Endothelial cell of umbilical vein (primary cell): ENCODE measurements around the gene CLSTN1. TPM values are rescaled to one million over a fixed set of nuclear protein-coding genes. Genes with fewer than 3 reads are reported as not detected.
A peak's percentile ranks its signal among the peaks of the same experiment; 100 is the strongest.

Experiments used
- BruUV-seq: library from RNA; stranded (reverse); fragments of 400-500 nt; replicated peaks from 2 replicates; lab custom pipeline; 2021; lab: Mats Ljungman, UMichigan
- CTCF ChIA-PET: fragments of 300-600, 350-600 bp; sonication (Branson Sonifier 250); formaldehyde crosslinking; loops from one replicate; lab custom pipeline; 2021; ENCODE audit warnings: antibody characterized with exemption, inconsistent platforms; lab: Charles Lee
- POLR2A ChIA-PET: fragments of 300-600, 350-600 bp; sonication (Branson Sonifier 250); formaldehyde crosslinking; loops from one replicate; lab custom pipeline; 2021; ENCODE audit warnings: antibody characterized with exemption, inconsistent platforms; lab: Charles Lee
- DNase-seq: peaks from one replicate; pipeline ENCODE4 v3.0.0-alpha.2; 2011; ENCODE audit warnings: low read depth, low spot score
- FAIRE-seq: peaks from 2 replicates; lab custom pipeline; 2011; peaks lifted over from hg19 to GRCh38; lab: Jason Lieb, UNC
- H2AFZ ChIP-seq: 2 replicates; pipeline ENCODE4 v1.6.0; 2012; ENCODE audit warnings: low read depth, low read length, control low read depth, inconsistent platforms
- H3K27ac ChIP-seq: 2 replicates; pipeline ENCODE4 v1.5.1; 2011; ENCODE audit warnings: low read depth, mild to moderate bottlenecking, control low read depth, low read length, moderate library complexity; ENCODE audit not compliant: insufficient read depth
- H3K27me3 ChIP-seq, 2 experiments: 2 replicates each; pipeline versions ENCODE4 v1.6.0 to v1.6.1; 2011; ENCODE audit warnings: low read length in 2 of 2, mixed read lengths in 1 of 2; ENCODE audit not compliant: control insufficient read depth in 2 of 2, insufficient read depth in 2 of 2
- H3K36me3 ChIP-seq, 2 experiments: 2 replicates in 1 of 2; 3 replicates in 1 of 2; pipeline ENCODE4 v1.5.1; 2011; ENCODE audit warnings: low read length in 2 of 2, mild to moderate bottlenecking in 1 of 2, moderate library complexity in 1 of 2; ENCODE audit not compliant: control insufficient read depth in 2 of 2, insufficient read depth in 2 of 2; ENCODE audit errors: extremely low read depth in 1 of 2
- H3K4me1 ChIP-seq: 3 replicates; pipeline ENCODE4 v1.5.1; 2011; ENCODE audit warnings: mild to moderate bottlenecking, low read length; ENCODE audit not compliant: control insufficient read depth, insufficient read depth; ENCODE audit errors: extremely low read depth
- H3K4me2 ChIP-seq: 2 replicates; pipeline ENCODE4 v1.6.1; 2011; ENCODE audit warnings: low read length, control low read depth, mixed read lengths; ENCODE audit not compliant: insufficient read depth
- H3K4me3 ChIP-seq, 3 experiments: fragments of 200-600 bp in 1 of 3; sonication (generic), shearing (Covaris generic) in 1 of 3; replicated peaks in 1 of 3; 2 replicates each; pipeline ENCODE4 v1.5.1; 2011 to 2016; ENCODE audit warnings: control low read depth in 3 of 3, low read length in 3 of 3, mild to moderate bottlenecking in 2 of 3, inconsistent platforms in 1 of 3, low read depth in 1 of 3, moderate library complexity in 1 of 3; ENCODE audit not compliant: insufficient read depth in 1 of 3
- H3K79me2 ChIP-seq: 2 replicates; pipeline ENCODE4 v1.6.0; 2012; ENCODE audit warnings: low read length, inconsistent platforms; ENCODE audit not compliant: control insufficient read depth, insufficient read depth
- H3K9ac ChIP-seq: replicated peaks from 2 replicates; pipeline ENCODE3; 2011; ENCODE audit warnings: low read length, control low read depth; ENCODE audit not compliant: insufficient read depth; ENCODE audit errors: extremely low read depth
- H3K9me1 ChIP-seq: replicated peaks from 3 replicates; pipeline ENCODE4 v1.6.0; 2011; ENCODE audit warnings: mild to moderate bottlenecking, low read length; ENCODE audit not compliant: control insufficient read depth, insufficient read depth; ENCODE audit errors: extremely low read depth
- H3K9me3 ChIP-seq: replicated peaks from 2 replicates; pipeline ENCODE4 v1.5.1; 2012; ENCODE audit warnings: low read length, inconsistent platforms; ENCODE audit not compliant: control insufficient read depth, insufficient read depth
- H4K20me1 ChIP-seq: replicated peaks from 2 replicates; pipeline ENCODE3; 2011; ENCODE audit warnings: mild to moderate bottlenecking, low read length; ENCODE audit not compliant: control insufficient read depth, insufficient read depth; ENCODE audit errors: extremely low read depth
- EZH2 ChIP-seq: IDR thresholded peaks from 2 replicates; pipeline ENCODE4 v1.6.1; 2012; ENCODE audit warnings: borderline replicate concordance, low read depth, mild to moderate bottlenecking, moderate library complexity, low read length, inconsistent platforms; ENCODE audit not compliant: severe bottlenecking
- FOS ChIP-seq: IDR thresholded peaks from 2 replicates; pipeline ENCODE4 v1.6.1; 2011; ENCODE audit warnings: mild to moderate bottlenecking, low read length, moderate library complexity, borderline replicate concordance; ENCODE audit not compliant: insufficient read depth
- GATA2 ChIP-seq: IDR thresholded peaks from 2 replicates; pipeline ENCODE4 v1.7.0; 2011; ENCODE audit warnings: low read depth, mild to moderate bottlenecking, moderate library complexity, mixed read lengths, low read length; ENCODE audit not compliant: insufficient read length, insufficient read depth
- JUN ChIP-seq: IDR thresholded peaks from 2 replicates; pipeline ENCODE4 v1.6.1; 2011; ENCODE audit warnings: borderline replicate concordance, low read depth; ENCODE audit not compliant: insufficient read length, insufficient read depth
- MYC ChIP-seq: IDR thresholded peaks from one replicate; pipeline ENCODE4 v1.6.1; 2011; ENCODE audit warnings: mild to moderate bottlenecking, low read depth, low read length
- POLR2A ChIP-seq: IDR thresholded peaks from 2 replicates; pipeline ENCODE4 v1.6.1; 2012; ENCODE audit warnings: low read depth, mild to moderate bottlenecking, control low read depth, low read length
- POLR2AphosphoS5 ChIP-seq: IDR thresholded peaks from 2 replicates; pipeline ENCODE4 v1.6.1; 2012; ENCODE audit warnings: low read depth, mild to moderate bottlenecking, control low read depth, low read length, moderate library complexity; ENCODE audit not compliant: insufficient read depth
- dilution Hi-C: fragments of 300-500 bp; cut with MboI; formaldehyde crosslinking; loops from one replicate; pipeline ENCODE4 v1.15.0; 2019; ENCODE audit warnings: low sequenced_read_pairs; ENCODE audit not compliant: extremely low pct_ligation_motif_present
- intact Hi-C: fragments of 100-400 bp; cut with micrococcal nuclease; formaldehyde crosslinking; loops from one replicate; pipeline ENCODE4 v1.10.0; 2022
- polyA plus RNA-seq, 4 experiments: library from polyadenylated mRNA; depleted of rRNA in 3 of 4; stranded (reverse) in 3 of 4; unstranded in 1 of 4; fragments of >200 nt; gene quantifications; 2 replicates each; pipeline versions ENCODE4 v1.2.1 to v1.2.3, GENCODE V29; 2011 to 2012; ENCODE audit warnings: missing spikeins in 1 of 4
- total RNA-seq: library from RNA; stranded (reverse); gene quantifications from 2 replicates; pipeline ENCODE4 v1.2.3, GENCODE V29; 2021
- TF ChIP-seq, protein P1 (sequence below): IDR thresholded peaks from 2 replicates; pipeline ENCODE4 v1.6.1; 2011; ENCODE audit not compliant: insufficient read depth, insufficient read length
- TF ChIP-seq, protein P2 (sequence below), 2 donors: IDR thresholded peaks; 1 replicate in 1 of 2; 2 replicates in 1 of 2; pipeline ENCODE4 v1.5.1; 2011; ENCODE audit warnings: low read length in 2 of 2, mild to moderate bottlenecking in 2 of 2, moderate library complexity in 2 of 2, control low read depth in 1 of 2, inconsistent platforms in 1 of 2, low read depth in 1 of 2; ENCODE audit not compliant: insufficient read depth in 1 of 2; ENCODE audit errors: extremely low read depth in 1 of 2

Gene CLSTN1
- total and polyA plus RNA-seq, 2 donors (not counting 3 experiments of a cell fraction or from before 2014, with no cell fraction given): 49.1 to 130 TPM

DNA sequence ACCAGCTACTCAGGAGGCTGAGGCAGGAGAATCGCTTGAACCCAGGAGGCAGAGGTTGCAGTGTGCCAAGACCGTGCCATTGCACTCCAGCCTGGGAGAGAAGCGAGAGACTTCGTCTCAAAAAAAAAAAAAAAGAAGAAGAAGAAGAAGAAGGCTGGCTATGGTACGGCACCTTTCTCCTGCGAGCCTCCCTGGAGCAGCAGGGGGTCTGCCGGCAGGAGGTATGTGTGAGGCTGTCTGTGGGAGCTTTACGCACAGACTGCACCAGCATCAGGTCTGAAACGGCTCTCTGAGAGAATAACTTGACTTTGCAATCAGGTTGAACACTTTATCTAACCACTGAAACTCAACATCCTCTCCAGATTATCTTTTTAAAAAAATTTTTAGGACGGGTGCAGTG is 44.9 kb downstream of the CLSTN1 start:
- Histone ChIP-seq H4K20me1 (no peaks in the 10 kb centered on the region), H3K9me3 (no peaks in the 10 kb centered on the region), H3K4me3 (no peak overlapping the region), H2AFZ (no peak overlapping the region), H3K27me3 (no peaks in the 10 kb centered on the region), H3K9me1 (no peaks in the 10 kb centered on the region), H3K9ac (no peak overlapping the region), H3K4me1 (peaks cover 4% of the 10 kb centered on the region), H3K79me2 (peaks cover 18% of the 10 kb centered on the region), H3K36me3 (no peaks in the 10 kb centered on the region), H3K27ac (no peak overlapping the region), H3K4me2 (no peak overlapping the region)
- DNase-seq: no peak
- intact Hi-C loops (no loop called here), dilution Hi-C loops (no loop called here)
- no TSS peak for BruUV-seq
- CTCF ChIA-PET: no interaction called here
- TF ChIP-seq, protein P1, sequence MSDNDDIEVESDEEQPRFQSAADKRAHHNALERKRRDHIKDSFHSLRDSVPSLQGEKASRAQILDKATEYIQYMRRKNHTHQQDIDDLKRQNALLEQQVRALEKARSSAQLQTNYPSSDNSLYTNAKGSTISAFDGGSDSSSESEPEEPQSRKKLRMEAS: no peak
- no peak for TF ChIP-seq JUN
- no peak for TF ChIP-seq GATA2
- TF ChIP-seq POLR2A: no peak
- TF ChIP-seq FOS: no peak
- no peak for TF ChIP-seq POLR2AphosphoS5
- no peak for FAIRE-seq
- POLR2A ChIA-PET: no interaction called here

DNA sequence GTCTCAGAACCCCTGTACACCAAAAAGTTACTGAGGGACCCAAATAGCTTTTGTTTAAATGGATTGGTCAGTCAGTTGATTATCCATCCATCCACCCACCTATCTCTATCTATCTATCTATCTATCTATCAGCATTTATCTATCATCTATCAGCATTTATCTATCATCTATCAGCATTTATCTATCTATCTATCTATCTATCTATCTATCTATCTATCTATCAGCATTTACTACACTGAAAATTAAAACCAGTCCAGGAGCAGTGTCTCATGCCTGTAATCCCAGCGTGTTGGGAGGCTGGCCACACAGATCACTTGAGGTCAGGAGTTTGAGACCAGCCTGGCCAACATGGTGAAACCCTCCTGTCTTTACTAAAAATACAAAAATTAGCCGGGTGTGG is 47.1 kb downstream of the CLSTN1 start:
- Histone ChIP-seq H3K79me2 (peaks cover 14% of the 10 kb centered on the region), H3K27ac (no peak overlapping the region), H2AFZ (no peak overlapping the region), H3K9me3 (no peaks in the 10 kb centered on the region), H3K4me1 (no peaks in the 10 kb centered on the region), H3K4me2 (no peak overlapping the region), H3K36me3 (peaks cover 0 to 3% of the 10 kb centered on the region in 2 experiments), H4K20me1 (no peaks in the 10 kb centered on the region), H3K4me3 (no peak overlapping the region), H3K9ac (no peak overlapping the region), H3K27me3 (no peaks in the 10 kb centered on the region), H3K9me1 (no peaks in the 10 kb centered on the region)
- POLR2A ChIA-PET: no interaction called here
- dilution Hi-C loops (no loop called here), intact Hi-C loops (no loop called here)
- no TSS peak for BruUV-seq
- CTCF ChIA-PET: no interaction called here
- DNase-seq (no peak), FAIRE-seq (peak; percentile 40)
- TF ChIP-seq POLR2A: no peak
- TF ChIP-seq GATA2: no peak
- TF ChIP-seq, protein P1: no peak
- no peak for TF ChIP-seq EZH2
- TF ChIP-seq MYC: no peak
- no peak for TF ChIP-seq FOS
- no peak for TF ChIP-seq POLR2AphosphoS5
- no peak for TF ChIP-seq JUN
- TF ChIP-seq, protein P2, sequence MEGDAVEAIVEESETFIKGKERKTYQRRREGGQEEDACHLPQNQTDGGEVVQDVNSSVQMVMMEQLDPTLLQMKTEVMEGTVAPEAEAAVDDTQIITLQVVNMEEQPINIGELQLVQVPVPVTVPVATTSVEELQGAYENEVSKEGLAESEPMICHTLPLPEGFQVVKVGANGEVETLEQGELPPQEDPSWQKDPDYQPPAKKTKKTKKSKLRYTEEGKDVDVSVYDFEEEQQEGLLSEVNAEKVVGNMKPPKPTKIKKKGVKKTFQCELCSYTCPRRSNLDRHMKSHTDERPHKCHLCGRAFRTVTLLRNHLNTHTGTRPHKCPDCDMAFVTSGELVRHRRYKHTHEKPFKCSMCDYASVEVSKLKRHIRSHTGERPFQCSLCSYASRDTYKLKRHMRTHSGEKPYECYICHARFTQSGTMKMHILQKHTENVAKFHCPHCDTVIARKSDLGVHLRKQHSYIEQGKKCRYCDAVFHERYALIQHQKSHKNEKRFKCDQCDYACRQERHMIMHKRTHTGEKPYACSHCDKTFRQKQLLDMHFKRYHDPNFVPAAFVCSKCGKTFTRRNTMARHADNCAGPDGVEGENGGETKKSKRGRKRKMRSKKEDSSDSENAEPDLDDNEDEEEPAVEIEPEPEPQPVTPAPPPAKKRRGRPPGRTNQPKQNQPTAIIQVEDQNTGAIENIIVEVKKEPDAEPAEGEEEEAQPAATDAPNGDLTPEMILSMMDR (IDR thresholded peaks at IDR 0.05; ENCODE audit: extremely low read depth in 1 of 2, insufficient read depth in 1 of 2, low read depth in 1 of 2, low read length in 2 of 2): no peak
